Measurements from ENCODE around the gene NBEAL2. TPM values are rescaled to one million over a fixed set of nuclear protein-coding genes. Genes with fewer than 3 reads are reported as not detected.
A peak's percentile ranks its signal among the peaks of the same experiment; 100 is the strongest.

Gene NBEAL2
- total and polyA plus RNA-seq, 2 of the 4 experiments (the other 2 are of a cell fraction), result 2.2 to 12.5 TPM

DNA sequence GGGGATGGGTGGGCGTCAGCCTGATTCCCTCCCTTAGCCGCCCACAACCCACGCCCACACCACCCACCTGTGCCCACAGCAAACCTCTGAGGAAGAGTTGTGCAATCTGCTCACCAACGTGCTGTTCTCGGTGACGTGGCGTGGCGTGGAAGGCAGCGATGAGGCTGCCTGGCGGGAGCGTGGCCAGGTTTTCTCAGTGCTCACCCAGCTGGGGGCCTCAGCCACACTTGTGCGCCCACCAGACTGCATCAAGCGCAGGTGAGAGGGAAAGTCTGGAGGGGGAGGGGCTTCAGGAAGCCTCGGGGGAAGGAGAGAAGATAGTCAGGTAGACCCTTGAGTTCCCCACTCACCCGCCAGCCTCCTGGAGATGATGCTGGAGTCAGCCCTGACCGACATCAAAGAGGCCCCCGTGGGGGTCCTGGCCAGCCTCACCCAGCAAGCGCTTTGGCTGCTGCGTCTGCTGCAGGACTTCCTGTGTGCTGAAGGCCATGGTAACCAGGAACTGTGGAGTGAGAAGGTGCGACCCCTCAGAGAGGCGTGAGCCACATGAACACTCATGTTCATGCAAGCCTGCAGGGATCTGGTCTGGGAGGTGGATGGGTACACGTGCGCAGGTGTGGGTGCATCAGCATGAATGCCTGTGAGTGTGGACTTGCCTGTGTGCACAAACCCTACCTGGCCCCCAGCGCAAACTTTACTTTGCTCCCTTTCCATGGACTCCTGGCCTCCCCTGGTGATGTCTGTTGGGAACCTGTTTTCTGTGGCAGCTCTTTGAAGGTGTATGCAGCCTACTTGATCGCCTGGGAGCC, 21.7 kb downstream of the NBEAL2 start:
- Histone ChIP-seq H3K4me1 (ENCODE audit: control insufficient read depth, insufficient read depth, low read length) (peaks cover 5% of the 10 kb centered on the region; the same call in 1 of the 2 replicates), H2AFZ (replicated peaks; ENCODE audit: low read length, poor library complexity) (no peak overlapping the region), H3K27me3 (ENCODE audit: control insufficient read depth, insufficient read depth, low read length) (no peaks in the 10 kb centered on the region), H3K9me1 (ENCODE audit: insufficient read depth, low read length) (peaks cover 6% of the 10 kb centered on the region; the same call in 1 of the 2 replicates), H4K91ac (ENCODE audit: insufficient read depth, low read depth, low read length) (no peak overlapping the region), H3K9me3 (ENCODE audit: control insufficient read depth, insufficient read depth, low read length) (no peaks in the 10 kb centered on the region), H2BK5ac (ENCODE audit: low read depth, low read length, poor library complexity, severe bottlenecking) (no peak overlapping the region), H3K56ac (ENCODE audit: extremely low read depth, insufficient read depth, low read length) (no peak overlapping the region), H4K5ac (ENCODE audit: low read depth, low read length) (no peak overlapping the region), H4K20me1 (ENCODE audit: insufficient read depth, low read length) (no peaks in the 10 kb centered on the region; the same call in 1 of the 2 replicates), H3K18ac (ENCODE audit: low read depth, low read length) (no peak overlapping the region), H3K9ac (ENCODE audit: low read depth, low read length) (no peak overlapping the region), H3K23ac (ENCODE audit: low read depth, low read length) (no peak overlapping the region), H3K27ac (ENCODE audit: insufficient read depth, low read length) (no peak overlapping the region), H3K79me1 (ENCODE audit: low read depth in 1 of 2, low read length in 2 of 2) (no peaks in the 10 kb centered on the region), H3K4ac (ENCODE audit: low read depth, low read length) (no peak overlapping the region), H3K14ac (replicated peaks; ENCODE audit: low read depth, low read length) (no peak overlapping the region), H2BK120ac (ENCODE audit: low read depth, low read length) (no peak overlapping the region), H2BK15ac (ENCODE audit: low read depth, low read length) (no peak overlapping the region), H3K4me3 (ENCODE audit: insufficient read depth, low read depth, low read length) (no peak overlapping the region), H2AK9ac (replicated peaks; ENCODE audit: low read depth, low read length, poor library complexity) (no peak overlapping the region), H3K36me3 (ENCODE audit: control insufficient read depth, insufficient read depth, low read length) (peaks cover 5% of the 10 kb centered on the region; the same call in 1 of the 2 replicates), H2AK5ac (ENCODE audit: low read depth, low read length) (no peak overlapping the region), H3K4me2 (ENCODE audit: low read depth, low read length) (no peak overlapping the region), H4K8ac (ENCODE audit: low read depth in 2 of 2, low read length in 2 of 2) (no peak overlapping the region), H2BK20ac (ENCODE audit: low read depth, low read length) (no peak overlapping the region)
- intact Hi-C loops (cut with micrococcal nuclease) (no loop called here), in situ Hi-C loops (cut with MboI; ENCODE audit: low sequenced_read_pairs) (no loop called here), dilution Hi-C loops (cut with HindIII; ENCODE audit: low sequenced_read_pairs, unreplicated experiment) (no loop called here)
- BruUV-seq (replicated peaks), result no TSS peak
- CTCF ChIA-PET, result no interaction called here
- WGBS, 2 experiments (ENCODE audit: extremely low coverage in 2 of 2, insufficient read length in 1 of 2), result 95% methylated on average over 4 of the region's 25 CpGs; no CpG with 5 or more reads in 1 of the 2 experiments
- TF ChIP-seq POLR2A (IDR thresholded peaks at IDR 0.05; ENCODE audit: low read depth, low read length), result no peak
- peak; percentile 59 for TF ChIP-seq CEBPB (IDR thresholded peaks at IDR 0.05; ENCODE audit: low read depth, low read length)
- DNase-seq (no peak), ATAC-seq (ENCODE audit: low read depth) (no peak)
- POLR2A ChIA-PET (ENCODE audit: unreplicated experiment), result no interaction called here
